ENCODE measurements around the gene HSD17B11. TPM values are rescaled to one million over a fixed set of nuclear protein-coding genes. Genes with fewer than 3 reads are reported as not detected.
"Not testable (repeated sequence)": the region's sequence is repeated elsewhere in the genome, so short reads cannot be mapped to it uniquely, and the experiment has no call there.

HSD17B11 gene
- total and polyA plus RNA-seq, 2 of the 8 experiments (the other 6 are each of a cell fraction or from before 2014, with no cell fraction given): 6.0 to 9.0 TPM

GRCh38 chr4:87424099-87424543 lies 33.1 kb upstream of the HSD17B11 start:
- not testable (repeated sequence) for H4K5ac ChIP-seq (ENCODE audit: insufficient read length, low read depth, low read length); H4K8ac ChIP-seq (ENCODE audit: extremely low read depth, insufficient read depth, low read length); H3K79me1 ChIP-seq (ENCODE audit: low read depth, low read length); H3K36me3 ChIP-seq (ENCODE audit: control insufficient read depth in 2 of 4, insufficient read depth in 4 of 4, low read length in 3 of 4); H2BK120ac ChIP-seq (replicated peaks; ENCODE audit: low read depth, low read length); H3K23me2 ChIP-seq (ENCODE audit: low read depth, low read length); H3K23ac ChIP-seq (ENCODE audit: insufficient read length); H3K4ac ChIP-seq (replicated peaks; ENCODE audit: insufficient read length, low read depth, low read length); H2BK5ac ChIP-seq (ENCODE audit: low read depth, low read length); H2AFZ ChIP-seq (ENCODE audit: low read length); H4K20me1 ChIP-seq (replicated peaks in 1 of 2; ENCODE audit: control insufficient read depth in 1 of 2, insufficient read depth in 2 of 2, low read length in 2 of 2); FAIRE-seq; H3K27me3 ChIP-seq (replicated peaks in 1 of 4; ENCODE audit: control insufficient read depth in 3 of 4, extremely low read depth in 1 of 4, insufficient read depth in 3 of 4, low read length in 3 of 4); H3K18ac ChIP-seq (ENCODE audit: extremely low read depth, low read length); H3K9me3 ChIP-seq (ENCODE audit: insufficient read depth in 2 of 2, low read depth in 1 of 2, low read length in 1 of 2); H3K14ac ChIP-seq (ENCODE audit: insufficient read length); H2BK12ac ChIP-seq (ENCODE audit: low read depth, low read length); H3K27ac ChIP-seq (ENCODE audit: low read depth, low read length); H2BK15ac ChIP-seq (ENCODE audit: low read length); H2AK5ac ChIP-seq (ENCODE audit: low read depth, low read length); H4K91ac ChIP-seq (replicated peaks; ENCODE audit: insufficient read length, low read length); DNase-seq (ENCODE audit: low read depth in 1 of 2, low spot score in 2 of 2); H2BK20ac ChIP-seq (ENCODE audit: low read length); H3K56ac ChIP-seq (replicated peaks; ENCODE audit: insufficient read length, low read depth, low read length)
- WGBS, 2 experiments (ENCODE audit: extremely low coverage in 1 of 2, insufficient coverage in 1 of 2, insufficient read length in 1 of 2, insufficient replicate concordance in 2 of 2, low coverage in 1 of 2, low lambda C conversion rate in 2 of 2, missing lambda C conversion rate in 1 of 2): 94% methylated on average over 15 of the region's 22 CpGs; no CpG with 5 or more reads in 1 of the 2 experiments
- POLR2A ChIA-PET (ENCODE audit: partially characterized antibody): interaction anchor here (2.3 kb wide), 1 partner anchor 33 kb away, joined by 7 read pairs; the partner anchor contains the start of gene HSD17B11
- H3K4me2 ChIP-seq (ENCODE audit: insufficient read depth in 1 of 2, low read depth in 2 of 2, low read length in 2 of 2): peak overlapping the region; percentile 69 to 73
- H3K79me2 ChIP-seq (ENCODE audit: control insufficient read depth in 1 of 2, insufficient read depth in 2 of 2, low read length in 2 of 2): peaks cover 3 to 59% of the 10 kb centered on the region in 2 experiments; a peak in 3 of 4 replicates
- H3K4me1 ChIP-seq (replicated peaks in 1 of 4; ENCODE audit: control insufficient read depth in 3 of 4, insufficient read depth in 4 of 4, low read length in 3 of 4): peaks cover 2 to 19% (median 10%) of the 10 kb centered on the region in 4 experiments; a peak in 6 of 7 replicates
- peak overlapping the region in 2 of 4 experiments; percentile 5 to 37; a peak in 1 of 7 replicates for H3K9ac ChIP-seq (replicated peaks in 1 of 4; ENCODE audit: extremely low read depth in 1 of 4, low read depth in 3 of 4, low read length in 3 of 4)
- CTCF ChIA-PET (ENCODE audit: partially characterized antibody): interaction anchor here (0.6 kb wide), 1 partner anchor 76 kb away, joined by 3 read pairs; no protein-coding TSS in a partner anchor
- peak overlapping the region in 2 of 4 experiments; percentile 77 to 81; a peak in 3 of 8 replicates for H3K4me3 ChIP-seq (ENCODE audit: extremely low read depth in 1 of 4, insufficient read depth in 2 of 4, low read depth in 3 of 4, low read length in 4 of 4)

Data from H1 (cell line).